ENCODE results near the gene MYMX.

MYMX gene

GRCh38 chr6:44250718-44251123 lies 34.0 kb downstream of the MYMX start:
- no peak for DNase-seq (ENCODE audit: low read depth)

DNA sequence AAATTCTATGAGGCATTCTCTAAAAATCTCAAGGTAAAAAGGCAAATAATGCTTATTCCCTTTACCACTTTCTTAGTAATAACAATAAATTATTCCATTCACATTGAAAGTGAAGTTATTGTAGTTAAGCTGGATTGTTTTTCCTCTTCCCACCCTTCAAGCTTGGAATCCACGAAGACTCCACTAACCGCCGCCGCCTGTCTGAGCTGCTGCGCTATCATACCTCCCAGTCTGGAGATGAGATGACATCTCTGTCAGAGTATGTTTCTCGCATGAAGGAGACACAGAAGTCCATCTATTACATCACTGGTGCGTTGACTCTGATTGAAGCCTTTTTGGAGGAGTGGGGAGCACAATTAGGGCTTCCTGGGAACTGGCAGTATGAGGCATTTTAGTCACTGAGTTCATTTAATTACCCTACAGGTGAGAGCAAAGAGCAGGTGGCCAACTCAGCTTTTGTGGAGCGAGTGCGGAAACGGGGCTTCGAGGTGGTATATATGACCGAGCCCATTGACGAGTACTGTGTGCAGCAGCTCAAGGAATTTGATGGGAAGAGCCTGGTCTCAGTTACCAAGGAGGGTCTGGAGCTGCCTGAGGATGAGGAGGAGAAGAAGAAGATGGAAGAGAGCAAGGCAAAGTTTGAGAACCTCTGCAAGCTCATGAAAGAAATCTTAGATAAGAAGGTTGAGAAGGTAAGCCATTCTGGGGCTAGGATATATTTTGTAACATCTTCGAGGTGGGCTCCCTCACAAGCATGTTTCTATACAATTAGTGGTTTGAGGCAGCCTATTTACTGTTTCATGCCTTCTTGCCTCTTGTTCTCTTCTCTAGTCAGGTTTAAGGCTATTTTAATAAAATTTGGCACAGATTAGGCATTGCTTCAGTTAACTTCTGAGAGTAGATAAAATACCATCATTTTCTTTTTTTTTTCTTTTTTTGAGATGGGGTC lies 35.1 kb downstream of the MYMX start:
- DNase-seq (ENCODE audit: low read depth) = no peak

DNA sequence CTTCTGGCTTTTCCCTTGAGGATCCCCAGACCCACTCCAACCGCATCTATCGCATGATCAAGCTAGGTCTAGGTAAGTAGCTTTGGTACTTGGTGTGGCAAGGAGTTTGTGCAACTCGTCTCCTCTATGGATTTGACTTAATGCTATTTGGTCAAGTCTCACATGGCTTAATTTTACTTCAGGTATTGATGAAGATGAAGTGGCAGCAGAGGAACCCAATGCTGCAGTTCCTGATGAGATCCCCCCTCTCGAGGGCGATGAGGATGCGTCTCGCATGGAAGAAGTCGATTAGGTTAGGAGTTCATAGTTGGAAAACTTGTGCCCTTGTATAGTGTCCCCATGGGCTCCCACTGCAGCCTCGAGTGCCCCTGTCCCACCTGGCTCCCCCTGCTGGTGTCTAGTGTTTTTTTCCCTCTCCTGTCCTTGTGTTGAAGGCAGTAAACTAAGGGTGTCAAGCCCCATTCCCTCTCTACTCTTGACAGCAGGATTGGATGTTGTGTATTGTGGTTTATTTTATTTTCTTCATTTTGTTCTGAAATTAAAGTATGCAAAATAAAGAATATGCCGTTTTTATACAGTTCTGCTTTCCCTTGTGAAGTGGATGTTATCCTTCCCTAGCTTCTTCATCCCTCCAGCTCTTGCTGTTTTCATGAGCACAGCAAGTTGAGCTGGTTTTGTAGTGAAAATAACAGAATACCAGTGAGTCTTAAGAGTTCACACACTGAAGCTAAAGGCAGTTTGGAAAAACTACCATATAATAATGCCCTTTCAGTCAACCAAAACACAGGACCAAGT lies 36.8 kb downstream of the MYMX start:
- no peak for DNase-seq (ENCODE audit: low read depth)

GRCh38 chr6:44254191-44255104 lies 37.7 kb downstream of the MYMX start:
- DNase-seq (ENCODE audit: low read depth) = no peak

- DNase-seq (ENCODE audit: low read depth) = no peak
Observed at GRCh38 chr6:44255105-44255808, 38.5 kb downstream of the MYMX start.

- no peak for DNase-seq (ENCODE audit: low read depth)
Observed at GRCh38 chr6:44255871-44256774, 39.4 kb downstream of the MYMX start.

- no peak for DNase-seq (ENCODE audit: low read depth)
Observed at GRCh38 chr6:44256775-44257024, 40.0 kb downstream of the MYMX start.

DNA sequence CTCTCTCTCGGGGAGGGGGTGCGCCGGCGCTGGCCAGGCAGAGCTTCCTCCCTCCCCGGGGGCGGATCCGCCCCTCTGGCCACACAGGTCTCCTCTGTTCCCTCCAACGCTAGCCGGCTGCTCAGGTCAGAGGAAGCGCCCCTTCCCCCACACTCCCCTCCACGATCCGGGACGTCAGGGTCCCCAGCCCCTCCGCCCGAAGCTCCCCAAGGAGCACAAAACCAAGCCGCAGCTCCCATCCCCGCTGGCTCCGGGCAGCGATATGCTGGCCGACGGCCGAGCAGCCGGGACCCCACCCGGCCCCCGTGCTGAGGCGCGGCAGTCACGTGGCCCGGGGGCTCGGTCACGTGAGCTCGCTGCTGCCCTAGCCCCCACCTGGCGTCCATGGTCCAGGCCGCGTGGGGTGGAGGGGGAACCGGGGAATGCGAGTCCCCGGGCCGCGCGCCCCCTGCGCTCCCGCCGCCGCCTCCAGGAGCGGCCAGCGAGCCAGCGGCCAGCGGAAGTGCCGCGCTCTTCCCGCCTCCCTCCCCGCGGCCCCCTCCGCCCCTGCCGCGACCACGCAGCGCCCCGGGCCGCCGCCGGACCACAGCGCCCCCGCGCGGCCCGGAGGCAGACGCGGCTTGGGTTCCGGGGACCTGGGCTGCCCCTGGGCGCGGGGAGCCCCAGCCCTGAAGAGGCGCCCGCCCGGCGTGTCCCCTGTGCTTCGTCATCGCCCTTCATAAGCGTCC lies 40.5 kb downstream of the MYMX start, which contains the start of gene SLC35B2:
Gene SLC35B2 (minus strand): TSS at position 504 of the 728 bp plus-strand sequence. CDS start 118 bp downstream, at position 386.
- peak; percentile 81 for DNase-seq (ENCODE audit: low read depth)

DNA sequence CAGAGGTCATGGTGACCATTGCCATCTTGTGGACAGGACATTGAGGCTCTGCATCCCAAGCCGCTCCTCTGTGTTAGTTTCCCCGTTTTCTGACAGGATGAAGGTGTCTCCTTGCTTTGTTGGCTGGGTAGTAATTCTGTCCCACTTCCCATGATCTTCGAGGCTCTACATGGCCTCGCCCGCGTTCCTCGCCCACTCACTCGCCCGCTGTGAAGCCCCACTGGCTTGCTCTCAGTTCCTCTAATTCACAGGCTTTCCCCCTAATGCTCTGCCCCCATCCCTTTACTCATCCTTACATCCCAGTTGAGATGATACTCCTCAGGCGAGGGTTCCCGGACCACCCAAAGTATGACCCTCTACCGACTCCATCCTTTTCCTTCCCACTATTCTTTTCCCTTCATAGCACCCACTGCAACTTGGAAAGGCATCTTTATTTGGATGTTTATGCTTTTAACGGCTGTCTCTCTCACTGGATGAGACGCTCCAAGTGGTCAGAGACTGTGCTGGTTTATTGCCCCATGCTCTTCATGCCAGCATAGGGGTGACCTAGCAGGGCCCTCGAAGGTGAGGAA lies 41.1 kb downstream of the MYMX start:
- no peak for DNase-seq (ENCODE audit: low read depth)

- no peak for DNase-seq (ENCODE audit: low read depth)
Observed at GRCh38 chr6:44258325-44258863, 41.7 kb downstream of the MYMX start.

GRCh38 chr6:44258921-44259320 lies 42.2 kb downstream of the MYMX start:
- no peak for DNase-seq (ENCODE audit: low read depth)

DNA sequence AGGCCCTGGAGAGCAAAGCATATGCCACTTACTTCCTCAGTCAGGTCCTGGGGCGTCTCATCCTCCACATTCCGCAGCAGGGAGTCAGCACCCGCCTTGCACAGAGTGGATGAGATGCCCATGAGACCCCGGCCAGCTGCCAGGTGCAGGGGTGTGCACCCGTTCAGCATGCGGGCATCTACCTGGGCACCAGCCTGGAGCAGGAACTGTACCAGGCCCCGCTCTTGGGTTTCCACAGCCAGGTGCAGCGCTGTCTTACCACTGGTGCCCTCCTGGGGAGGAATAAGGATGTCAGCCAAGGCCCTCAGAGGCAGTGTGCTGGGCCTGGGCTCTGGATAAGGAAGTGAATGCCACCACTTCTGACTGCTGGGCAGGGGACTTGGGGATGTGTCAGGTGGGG lies 43.3 kb downstream of the MYMX start:
- no peak for DNase-seq (ENCODE audit: low read depth)

- DNase-seq (ENCODE audit: low read depth) = no peak
Observed at GRCh38 chr6:44260451-44261297, 43.9 kb downstream of the MYMX start.

DNA sequence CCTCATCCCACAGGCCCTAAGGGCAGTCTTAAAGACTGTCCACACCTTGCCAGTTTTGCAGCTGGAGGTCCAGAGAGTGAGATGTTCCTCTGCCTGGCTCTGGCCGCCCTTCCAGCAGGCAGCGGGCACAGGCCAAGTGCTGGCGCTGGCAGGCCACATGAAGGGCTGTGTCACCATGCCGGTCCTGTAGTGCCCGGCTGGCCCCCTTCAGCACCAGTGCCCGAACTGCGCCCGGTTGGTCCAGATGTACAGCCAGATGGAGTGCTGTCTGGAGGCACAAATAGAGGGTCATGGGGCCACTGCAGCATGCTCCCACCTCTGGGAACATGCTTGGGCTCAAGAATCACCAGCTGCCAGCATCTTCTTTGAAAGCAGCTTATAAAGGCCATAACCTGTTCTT lies 44.9 kb downstream of the MYMX start:
- DNase-seq (ENCODE audit: low read depth) = no peak

GRCh38 chr6:44262467-44263353 lies 46.0 kb downstream of the MYMX start:
- no peak for DNase-seq (ENCODE audit: low read depth)

DNA sequence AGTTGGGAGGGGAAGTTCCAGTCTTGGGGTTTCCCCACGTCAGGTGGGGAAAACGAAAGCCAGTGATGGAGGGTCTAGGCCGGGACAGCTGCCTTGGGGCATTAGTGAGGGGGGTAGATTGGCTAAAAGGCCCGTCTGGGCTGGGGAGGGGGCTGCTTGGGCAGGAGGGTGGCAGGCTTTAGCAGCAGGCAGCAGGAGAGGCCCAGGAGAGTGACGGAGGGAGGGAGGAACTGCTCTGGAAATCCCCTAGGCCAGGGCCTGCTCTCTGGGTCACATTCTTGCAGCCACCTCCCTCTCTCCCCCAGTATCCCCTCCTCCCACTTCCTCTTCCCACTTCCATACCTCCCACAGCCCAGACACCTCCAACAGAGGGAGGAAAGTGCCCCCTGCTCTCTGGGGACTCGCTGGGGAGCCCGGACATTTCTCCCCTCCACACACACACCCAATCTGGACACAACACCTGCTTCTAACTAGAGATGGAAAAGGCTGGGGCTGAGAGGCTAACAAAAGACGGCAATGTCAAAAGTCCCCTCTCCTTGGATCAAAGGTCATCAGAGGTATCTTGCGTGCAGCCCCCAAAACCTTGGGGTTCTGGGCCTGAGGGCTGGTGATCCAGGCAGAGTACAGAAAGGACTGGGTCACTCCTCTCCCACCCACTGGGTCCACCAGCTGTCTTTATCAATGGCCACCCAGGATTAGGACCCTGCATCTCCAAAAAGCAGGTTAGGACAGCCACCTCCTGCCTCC lies 46.8 kb downstream of the MYMX start:
- peak; percentile 53 for DNase-seq (ENCODE audit: low read depth)
